HL-60 (cell line): Measurements from ENCODE around the gene RNF145.
A peak's percentile ranks its signal among the peaks of the same experiment; 100 is the strongest.
"Not testable (repeated sequence)": the region's sequence is repeated elsewhere in the genome, so short reads cannot be mapped to it uniquely, and the experiment has no call there.

Experiments used
- DNase-seq, 2 experiments: peaks; one replicate each; pipeline ENCODE4 v3.0.0-alpha.2; 2010 to 2020; ENCODE audit warnings: low read depth in 1 of 2, low spot score in 1 of 2
- H3K27ac ChIP-seq: fragments of 250-450 bp; sonication (Bioruptor Pico); replicated peaks from 2 replicates; pipeline ENCODE4 v1.5.1; 2020; ENCODE audit warnings: mild to moderate bottlenecking, moderate library complexity
- H3K27me3 ChIP-seq: fragments of 250-450 bp; sonication (Bioruptor Pico); 2 replicates; pipeline ENCODE4 v1.5.1; 2021; ENCODE audit warnings: mild to moderate bottlenecking, moderate library complexity; ENCODE audit not compliant: insufficient read depth, poor library complexity, severe bottlenecking
- H3K4me3 ChIP-seq: replicated peaks from 2 replicates; pipeline ENCODE4 v1.5.1; 2011; ENCODE audit warnings: mild to moderate bottlenecking, control low read depth, low read length; ENCODE audit not compliant: insufficient read depth
- CTCF ChIP-seq: IDR thresholded peaks from one replicate; pipeline ENCODE4 v1.5.1; 2011; ENCODE audit warnings: low read length, control low read depth, inconsistent platforms; ENCODE audit not compliant: insufficient read depth
- GABPA ChIP-seq: IDR thresholded peaks from 2 replicates; pipeline ENCODE4 v1.6.1; 2012; ENCODE audit warnings: low read depth
- POLR2AphosphoS5 ChIP-seq: IDR thresholded peaks from 2 replicates; pipeline ENCODE4 v1.6.1; 2012; ENCODE audit warnings: low read depth
- REST ChIP-seq: IDR thresholded peaks from 2 replicates; pipeline ENCODE4 v1.6.1; 2012; ENCODE audit warnings: low read depth; ENCODE audit not compliant: insufficient replicate concordance
- SPI1 ChIP-seq: IDR thresholded peaks from 2 replicates; pipeline ENCODE4 v1.6.1; 2012; ENCODE audit warnings: low read depth, mild to moderate bottlenecking, borderline replicate concordance

Gene RNF145

GRCh38 chr5:159230657-159231056, 21.3 kb upstream of the RNF145 start:
- no peak for DNase-seq
- no peak overlapping the region for H3K27ac ChIP-seq

GRCh38 chr5:159228097-159228496, 18.7 kb upstream of the RNF145 start:
- not testable (repeated sequence) for H3K4me3 ChIP-seq, H3K27ac ChIP-seq, DNase-seq, H3K27me3 ChIP-seq

More at GRCh38 chr5:159230657-159231056, 21.3 kb upstream of the RNF145 start:
- H3K4me3 ChIP-seq: no peak overlapping the region
- no peaks in the 10 kb centered on the region for H3K27me3 ChIP-seq
- TF ChIP-seq GABPA: no peak
- TF ChIP-seq REST: no peak
- no peak for TF ChIP-seq POLR2AphosphoS5
- TF ChIP-seq SPI1: no peak

GRCh38 chr5:159227452-159227851, 18.1 kb upstream of the RNF145 start:
- Histone ChIP-seq H3K27me3 (no peaks in the 10 kb centered on the region), H3K4me3 (no peak overlapping the region), H3K27ac (no peak overlapping the region)
- peak in 1 of 2 experiments; percentile 47 for DNase-seq
- no peak for TF ChIP-seq REST
- TF ChIP-seq SPI1: no peak
- TF ChIP-seq CTCF: no peak
- TF ChIP-seq POLR2AphosphoS5: no peak
- no peak for TF ChIP-seq GABPA

GRCh38 chr5:159226451-159226850, 17.1 kb upstream of the RNF145 start:
- H3K27me3 ChIP-seq: no peaks in the 10 kb centered on the region
- no peak overlapping the region for H3K27ac ChIP-seq
- DNase-seq: no peak
- TF ChIP-seq SPI1 (no peak), REST (no peak), CTCF (no peak), GABPA (no peak), POLR2AphosphoS5 (no peak)
- no peak overlapping the region for H3K4me3 ChIP-seq
